GM20000 (cell line): ENCODE measurements around the gene PEX1.

Experiments
- DNase-seq: peaks from one replicate; pipeline ENCODE4 v3.0.0; 2012; ENCODE audit warnings: low spot score
- TF ChIP-seq, protein P1 (sequence below): IDR thresholded peaks from 2 replicates; pipeline ENCODE4 v1.5.1; 2012; ENCODE audit warnings: mild to moderate bottlenecking, control low read depth; ENCODE audit errors: extremely low read depth, missing control alignments

PEX1 gene

DNA sequence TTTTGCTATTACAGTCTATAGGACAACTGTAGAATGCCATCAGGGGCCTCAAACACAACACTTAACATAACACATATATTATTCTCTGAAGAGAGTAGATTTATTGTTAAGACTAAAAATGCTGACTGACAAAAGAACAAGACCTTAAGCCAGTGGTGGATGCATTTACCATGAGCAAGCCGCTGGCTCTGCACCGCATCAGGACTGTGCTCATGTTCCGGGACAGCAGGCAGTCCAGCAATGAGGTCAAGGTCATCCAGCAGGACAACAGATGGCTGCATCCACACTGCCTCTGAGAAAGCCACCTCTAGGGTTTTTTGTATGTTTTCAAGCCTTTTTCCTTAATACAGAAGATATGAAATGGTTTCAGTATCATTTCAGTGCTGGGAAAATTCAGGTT lies 23.8 kb downstream of the PEX1 start:
- TF ChIP-seq, protein P1, sequence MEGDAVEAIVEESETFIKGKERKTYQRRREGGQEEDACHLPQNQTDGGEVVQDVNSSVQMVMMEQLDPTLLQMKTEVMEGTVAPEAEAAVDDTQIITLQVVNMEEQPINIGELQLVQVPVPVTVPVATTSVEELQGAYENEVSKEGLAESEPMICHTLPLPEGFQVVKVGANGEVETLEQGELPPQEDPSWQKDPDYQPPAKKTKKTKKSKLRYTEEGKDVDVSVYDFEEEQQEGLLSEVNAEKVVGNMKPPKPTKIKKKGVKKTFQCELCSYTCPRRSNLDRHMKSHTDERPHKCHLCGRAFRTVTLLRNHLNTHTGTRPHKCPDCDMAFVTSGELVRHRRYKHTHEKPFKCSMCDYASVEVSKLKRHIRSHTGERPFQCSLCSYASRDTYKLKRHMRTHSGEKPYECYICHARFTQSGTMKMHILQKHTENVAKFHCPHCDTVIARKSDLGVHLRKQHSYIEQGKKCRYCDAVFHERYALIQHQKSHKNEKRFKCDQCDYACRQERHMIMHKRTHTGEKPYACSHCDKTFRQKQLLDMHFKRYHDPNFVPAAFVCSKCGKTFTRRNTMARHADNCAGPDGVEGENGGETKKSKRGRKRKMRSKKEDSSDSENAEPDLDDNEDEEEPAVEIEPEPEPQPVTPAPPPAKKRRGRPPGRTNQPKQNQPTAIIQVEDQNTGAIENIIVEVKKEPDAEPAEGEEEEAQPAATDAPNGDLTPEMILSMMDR = no peak
- no peak for DNase-seq

DNA sequence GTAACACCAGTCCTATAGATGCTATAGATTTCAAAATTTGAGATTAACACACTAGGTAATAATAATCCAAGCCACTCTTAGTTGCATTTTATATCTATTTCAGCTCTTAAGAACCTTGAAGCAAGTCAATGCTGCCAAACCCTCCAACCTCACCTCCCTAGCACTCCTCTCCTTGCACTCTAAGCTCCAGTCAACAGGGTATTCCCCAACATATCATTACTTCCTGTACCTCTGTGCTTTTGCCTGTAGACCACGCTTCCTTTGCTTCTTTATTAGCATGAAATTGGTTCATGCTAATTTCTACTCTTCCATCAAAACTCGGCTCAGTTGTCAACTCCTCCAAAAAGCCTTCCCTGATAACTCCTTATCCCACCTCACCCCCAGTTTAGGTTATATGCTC lies 24.6 kb downstream of the PEX1 start:
- TF ChIP-seq, protein P1 = no peak
- DNase-seq = no peak

DNA sequence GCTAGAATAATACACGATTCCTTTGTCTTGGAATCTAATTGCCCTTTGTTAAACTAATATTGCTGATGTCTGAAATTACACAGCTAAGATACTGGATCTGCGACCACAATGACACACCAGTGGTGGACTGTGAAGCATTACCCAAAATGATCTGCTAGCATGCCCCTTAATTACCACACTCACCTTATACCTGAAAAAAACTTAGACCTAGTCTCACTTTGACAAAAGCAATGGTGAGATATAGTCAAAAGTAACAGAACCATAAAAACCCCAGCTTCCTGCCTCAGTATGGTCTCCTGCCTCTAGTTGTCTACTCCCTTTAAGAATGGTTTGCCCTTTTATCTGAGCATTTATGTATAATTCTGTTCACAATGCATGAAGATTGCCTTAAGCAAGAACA lies 29.8 kb downstream of the PEX1 start:
- DNase-seq = no peak
- TF ChIP-seq, protein P1 = no peak

DNA sequence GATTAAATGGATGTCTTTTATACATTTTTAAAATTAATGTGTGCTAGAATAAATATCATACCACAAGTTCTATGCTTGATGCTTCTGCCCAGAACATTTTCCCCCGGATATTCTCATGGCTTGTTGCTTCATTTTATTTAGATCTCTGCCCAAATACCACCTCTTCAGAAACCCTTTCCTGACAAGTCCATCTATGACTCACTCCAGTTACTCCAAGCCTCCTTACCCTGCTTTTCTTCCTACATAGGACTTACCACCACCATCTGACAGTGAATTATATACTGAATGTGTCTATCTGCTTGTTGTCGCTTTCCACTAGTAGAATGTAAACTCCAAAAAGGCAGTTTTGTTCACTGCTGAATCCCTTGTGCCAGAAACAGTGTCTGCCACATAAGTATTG lies 31.4 kb downstream of the PEX1 start:
- TF ChIP-seq, protein P1 = no peak
- no peak for DNase-seq

DNA sequence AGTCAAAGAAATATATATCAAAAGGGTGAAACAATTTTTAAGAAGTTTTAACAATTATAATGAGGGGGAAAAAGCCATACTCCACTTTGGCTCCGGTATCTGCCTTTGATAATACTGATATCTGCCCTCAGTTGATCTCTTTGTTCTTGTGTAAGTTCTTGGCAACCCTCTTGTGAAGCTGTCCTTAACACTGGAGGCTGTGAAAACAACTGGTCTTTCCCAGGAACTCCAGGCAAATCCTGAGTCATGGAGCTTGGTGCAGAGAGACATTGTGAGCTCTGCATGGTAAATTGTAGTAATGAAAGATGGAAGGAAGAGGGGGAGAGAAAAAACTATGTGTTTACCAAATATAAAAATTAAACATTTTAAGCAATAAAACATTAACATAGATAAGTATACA lies 38.7 kb downstream of the PEX1 start:
- no peak for DNase-seq
- TF ChIP-seq, protein P1 = no peak

DNA sequence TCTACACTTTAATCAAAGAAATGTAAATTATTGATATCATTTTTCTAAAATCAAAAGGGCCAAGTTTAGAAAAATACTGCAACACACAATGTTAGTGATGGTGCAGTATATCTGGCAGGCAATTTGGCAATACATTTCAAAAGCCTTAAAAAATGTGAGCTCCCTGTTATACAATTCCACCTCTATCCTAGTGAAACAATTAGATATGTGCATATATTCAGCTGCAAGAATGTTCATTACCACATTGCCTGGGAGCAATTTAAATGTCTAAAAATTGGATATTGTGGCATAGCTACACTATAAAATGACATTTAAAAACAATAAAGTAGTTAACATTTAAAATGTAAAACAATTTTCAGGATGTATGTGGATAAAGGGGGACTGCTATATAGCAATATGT lies 40.5 kb downstream of the PEX1 start:
- TF ChIP-seq, protein P1 = no peak
- DNase-seq = no peak

DNA sequence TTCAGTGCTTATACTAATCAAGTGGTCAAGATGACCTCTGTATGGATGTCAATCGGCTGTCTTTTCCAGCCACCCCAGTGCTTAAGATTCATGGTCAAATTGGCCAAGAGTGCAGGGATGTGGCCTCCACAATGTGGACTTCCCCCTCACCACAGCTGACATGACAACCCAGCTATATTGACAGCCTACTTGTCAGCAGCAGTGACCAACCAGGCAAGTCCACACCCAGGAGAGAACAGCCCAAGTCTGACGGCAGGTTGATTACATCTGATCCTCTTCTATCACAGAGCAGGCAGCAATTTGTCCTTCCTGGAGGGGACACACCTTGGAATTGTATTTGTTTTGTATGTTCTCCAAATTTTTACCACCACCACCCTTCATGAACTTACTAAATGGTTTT lies 42.3 kb downstream of the PEX1 start:
- DNase-seq = no peak
- TF ChIP-seq, protein P1 = no peak
